Measurements from ENCODE around the gene CFAP54. TPM values are rescaled to one million over a fixed set of nuclear protein-coding genes. Genes with fewer than 3 reads are reported as not detected.

CFAP54 gene
- total and polyA plus RNA-seq, 2 donors (not counting 3 experiments of a cell fraction or from before 2014, with no cell fraction given), result 3.6 to 26.9 TPM

DNA sequence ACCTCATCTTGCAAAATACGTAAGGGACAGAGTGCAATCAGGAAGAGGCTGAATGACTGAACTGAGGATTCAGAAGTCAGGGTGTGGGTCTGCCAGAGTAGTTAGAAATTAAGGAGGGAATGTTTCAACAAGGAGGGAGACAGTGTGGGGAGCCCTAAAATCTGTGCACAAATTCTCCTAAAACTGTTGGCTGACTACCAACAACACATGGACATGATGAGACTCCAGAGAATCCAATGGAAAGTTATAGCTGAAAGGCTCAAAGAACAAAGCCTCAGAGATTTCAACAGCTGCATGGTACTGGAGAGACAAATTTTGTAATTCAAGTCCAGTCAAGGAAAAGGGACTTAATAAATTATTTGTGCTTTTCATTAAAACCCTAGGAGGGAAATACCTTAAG, 381.6 kb downstream of the CFAP54 start:
- Histone ChIP-seq H4K20me1 (replicated peaks; ENCODE audit: control insufficient read depth, extremely low read depth, insufficient read depth, low read length) (no peaks in the 10 kb centered on the region), H2AFZ (ENCODE audit: low read depth, low read length) (no peak overlapping the region), H3K4me3 (replicated peaks in 1 of 3; ENCODE audit: insufficient read depth in 1 of 3, low read depth in 1 of 3, low read length in 3 of 3) (no peak overlapping the region), H3K9ac (replicated peaks; ENCODE audit: extremely low read depth, insufficient read depth, low read length) (no peak overlapping the region), H3K36me3 (ENCODE audit: control insufficient read depth in 2 of 2, extremely low read depth in 1 of 2, insufficient read depth in 2 of 2, low read length in 2 of 2) (no peaks in the 10 kb centered on the region), H3K9me1 (replicated peaks; ENCODE audit: control insufficient read depth, extremely low read depth, insufficient read depth, low read length) (no peaks in the 10 kb centered on the region), H3K27ac (ENCODE audit: insufficient read depth, low read depth, low read length) (no peak overlapping the region), H3K27me3 (ENCODE audit: control insufficient read depth in 2 of 2, insufficient read depth in 2 of 2, low read length in 2 of 2) (no peaks in the 10 kb centered on the region), H3K79me2 (ENCODE audit: control insufficient read depth, insufficient read depth, low read length) (no peaks in the 10 kb centered on the region), H3K4me2 (ENCODE audit: insufficient read depth, low read length) (no peak overlapping the region), H3K4me1 (ENCODE audit: control insufficient read depth, extremely low read depth, insufficient read depth, low read length) (no peaks in the 10 kb centered on the region), H3K9me3 (replicated peaks; ENCODE audit: control insufficient read depth, insufficient read depth, low read length) (no peaks in the 10 kb centered on the region)
- dilution Hi-C loops (cut with MboI; ENCODE audit: extremely low pct_ligation_motif_present, low sequenced_read_pairs), result no loop called here
- FAIRE-seq, result no peak
- ChIA-PET POLR2A (no interaction called here), CTCF (no interaction called here)
- intact Hi-C loops (cut with micrococcal nuclease), result no loop called here
- no peak for DNase-seq (ENCODE audit: low read depth, low spot score)
- no peak for TF ChIP-seq GATA2 (IDR thresholded peaks at IDR 0.05; ENCODE audit: insufficient read depth, insufficient read length, low read depth, low read length)
- TF ChIP-seq POLR2AphosphoS5 (IDR thresholded peaks at IDR 0.05; ENCODE audit: insufficient read depth, low read depth, low read length), result no peak
- TF ChIP-seq EZH2 (IDR thresholded peaks at IDR 0.05; ENCODE audit: borderline replicate concordance, low read depth, low read length, severe bottlenecking), result no peak
- no TSS peak for BruUV-seq (replicated peaks)

- H3K9me3 ChIP-seq (replicated peaks; ENCODE audit: control insufficient read depth, insufficient read depth, low read length), result no peaks in the 10 kb centered on the region
- no peaks in the 10 kb centered on the region for H3K9me1 ChIP-seq (replicated peaks; ENCODE audit: control insufficient read depth, extremely low read depth, insufficient read depth, low read length)
- no TSS peak for BruUV-seq (replicated peaks)
- no peak overlapping the region for H2AFZ ChIP-seq (ENCODE audit: low read depth, low read length)
- no peaks in the 10 kb centered on the region for H4K20me1 ChIP-seq (replicated peaks; ENCODE audit: control insufficient read depth, extremely low read depth, insufficient read depth, low read length)
- CTCF ChIA-PET, result no interaction called here
- H3K4me1 ChIP-seq (ENCODE audit: control insufficient read depth, extremely low read depth, insufficient read depth, low read length), result no peaks in the 10 kb centered on the region
- H3K4me3 ChIP-seq (replicated peaks in 1 of 3; ENCODE audit: insufficient read depth in 1 of 3, low read depth in 1 of 3, low read length in 3 of 3), result no peak overlapping the region
- no peak overlapping the region for H3K27ac ChIP-seq (ENCODE audit: insufficient read depth, low read depth, low read length)
- no peak for TF ChIP-seq EZH2 (IDR thresholded peaks at IDR 0.05; ENCODE audit: borderline replicate concordance, low read depth, low read length, severe bottlenecking)
- no peak for TF ChIP-seq FOS (IDR thresholded peaks at IDR 0.05; ENCODE audit: borderline replicate concordance, insufficient read depth, low read length)
- TF ChIP-seq, protein P1, sequence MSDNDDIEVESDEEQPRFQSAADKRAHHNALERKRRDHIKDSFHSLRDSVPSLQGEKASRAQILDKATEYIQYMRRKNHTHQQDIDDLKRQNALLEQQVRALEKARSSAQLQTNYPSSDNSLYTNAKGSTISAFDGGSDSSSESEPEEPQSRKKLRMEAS (IDR thresholded peaks at IDR 0.05; ENCODE audit: insufficient read depth, insufficient read length), result no peak
- TF ChIP-seq, protein P2, sequence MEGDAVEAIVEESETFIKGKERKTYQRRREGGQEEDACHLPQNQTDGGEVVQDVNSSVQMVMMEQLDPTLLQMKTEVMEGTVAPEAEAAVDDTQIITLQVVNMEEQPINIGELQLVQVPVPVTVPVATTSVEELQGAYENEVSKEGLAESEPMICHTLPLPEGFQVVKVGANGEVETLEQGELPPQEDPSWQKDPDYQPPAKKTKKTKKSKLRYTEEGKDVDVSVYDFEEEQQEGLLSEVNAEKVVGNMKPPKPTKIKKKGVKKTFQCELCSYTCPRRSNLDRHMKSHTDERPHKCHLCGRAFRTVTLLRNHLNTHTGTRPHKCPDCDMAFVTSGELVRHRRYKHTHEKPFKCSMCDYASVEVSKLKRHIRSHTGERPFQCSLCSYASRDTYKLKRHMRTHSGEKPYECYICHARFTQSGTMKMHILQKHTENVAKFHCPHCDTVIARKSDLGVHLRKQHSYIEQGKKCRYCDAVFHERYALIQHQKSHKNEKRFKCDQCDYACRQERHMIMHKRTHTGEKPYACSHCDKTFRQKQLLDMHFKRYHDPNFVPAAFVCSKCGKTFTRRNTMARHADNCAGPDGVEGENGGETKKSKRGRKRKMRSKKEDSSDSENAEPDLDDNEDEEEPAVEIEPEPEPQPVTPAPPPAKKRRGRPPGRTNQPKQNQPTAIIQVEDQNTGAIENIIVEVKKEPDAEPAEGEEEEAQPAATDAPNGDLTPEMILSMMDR (IDR thresholded peaks at IDR 0.05; ENCODE audit: extremely low read depth in 1 of 2, insufficient read depth in 1 of 2, low read depth in 1 of 2, low read length in 2 of 2), result no peak
- no peak for TF ChIP-seq POLR2A (IDR thresholded peaks at IDR 0.05; ENCODE audit: low read depth, low read length)
- TF ChIP-seq JUN (IDR thresholded peaks at IDR 0.05; ENCODE audit: borderline replicate concordance, insufficient read depth, insufficient read length, low read depth), result no peak
- no peak for TF ChIP-seq MYC (IDR thresholded peaks at IDR 0.05; ENCODE audit: low read depth, low read length)
- no peak for TF ChIP-seq GATA2 (IDR thresholded peaks at IDR 0.05; ENCODE audit: insufficient read depth, insufficient read length, low read depth, low read length)
- TF ChIP-seq POLR2AphosphoS5 (IDR thresholded peaks at IDR 0.05; ENCODE audit: insufficient read depth, low read depth, low read length), result no peak
- no peak for DNase-seq (ENCODE audit: low read depth, low spot score)
- intact Hi-C loops (cut with micrococcal nuclease), result no loop called here
- H3K79me2 ChIP-seq (ENCODE audit: control insufficient read depth, insufficient read depth, low read length), result no peaks in the 10 kb centered on the region
- POLR2A ChIA-PET, result no interaction called here
- H3K36me3 ChIP-seq (ENCODE audit: control insufficient read depth in 2 of 2, extremely low read depth in 1 of 2, insufficient read depth in 2 of 2, low read length in 2 of 2), result no peaks in the 10 kb centered on the region
- no peak overlapping the region for H3K4me2 ChIP-seq (ENCODE audit: insufficient read depth, low read length)
- H3K27me3 ChIP-seq (ENCODE audit: control insufficient read depth in 2 of 2, insufficient read depth in 2 of 2, low read length in 2 of 2), result no peaks in the 10 kb centered on the region
- H3K9ac ChIP-seq (replicated peaks; ENCODE audit: extremely low read depth, insufficient read depth, low read length), result no peak overlapping the region
- FAIRE-seq, result no peak
- dilution Hi-C loops (cut with MboI; ENCODE audit: extremely low pct_ligation_motif_present, low sequenced_read_pairs), result no loop called here
Observed at GRCh38 chr12:96872961-96873360, 383.6 kb downstream of the CFAP54 start.

All from endothelial cell of umbilical vein (primary cell).